OCI-LY3 (cell line): ENCODE results near the gene ART5.

Experiments
- CTCF ChIP-seq: fragments of 200-600, 300-600 bp; sonication (generic); IDR thresholded peaks from 2 replicates; pipeline ENCODE4 v1.5.1; 2014; ENCODE audit warnings: antibody characterized with exemption, low read length, low read depth
- EZH2phosphoT487 ChIP-seq: fragments of 200-600 bp; shearing (Covaris generic); IDR thresholded peaks from 2 replicates; pipeline ENCODE4 v1.6.1; 2018; ENCODE audit warnings: antibody characterized with exemption, mixed run types, low read depth

- peak; percentile 73 for TF ChIP-seq CTCF
- no peak for TF ChIP-seq EZH2phosphoT487
Observed at GRCh38 chr11:3609416-3610265, 32.2 kb downstream of the ART5 start.
